ENCODE measurements around the gene AICDA. TPM values are rescaled to one million over a fixed set of nuclear protein-coding genes. Genes with fewer than 3 reads are reported as not detected.
"Not testable (repeated sequence)": the region's sequence is repeated elsewhere in the genome, so short reads cannot be mapped to it uniquely, and the experiment has no call there.

The AICDA gene
- total RNA-seq, 1 donor from 2014 or later: 0.10 TPM

GRCh38 chr12:8615206-8615605 lies 2.5 kb upstream of the AICDA start:
- Mint-ChIP-seq H3K27me3 (ENCODE audit: unreplicated experiment) (peaks cover 3% of the 10 kb centered on the region), H3K27ac (ENCODE audit: unreplicated experiment) (no peak overlapping the region), H3K4me1 (ENCODE audit: unreplicated experiment) (peaks cover 9% of the 10 kb centered on the region), H3K9me3 (ENCODE audit: unreplicated experiment) (no peaks in the 10 kb centered on the region), H3K4me3 (ENCODE audit: unreplicated experiment) (no peak overlapping the region), H3K36me3 (ENCODE audit: low read depth, unreplicated experiment) (no peaks in the 10 kb centered on the region)
- TF ChIP-seq CTCF (IDR thresholded peaks at IDR 0.05; ENCODE audit: unreplicated experiment): no peak
- no peak for DNase-seq (ENCODE audit: low spot score)

GRCh38 chr12:8613881-8614280 lies 1.2 kb upstream of the AICDA start:
- not testable (repeated sequence) for H3K9me3 Mint-ChIP-seq (ENCODE audit: unreplicated experiment); H3K4me1 Mint-ChIP-seq (ENCODE audit: unreplicated experiment); H3K4me3 Mint-ChIP-seq (ENCODE audit: unreplicated experiment); H3K27me3 Mint-ChIP-seq (ENCODE audit: unreplicated experiment); H3K36me3 Mint-ChIP-seq (ENCODE audit: low read depth, unreplicated experiment); DNase-seq (ENCODE audit: low spot score); H3K27ac Mint-ChIP-seq (ENCODE audit: unreplicated experiment)

GRCh38 chr12:8609061-8609570 lies 3.5 kb downstream of the AICDA start:
- Mint-ChIP-seq H3K9me3 (ENCODE audit: unreplicated experiment) (no peaks in the 10 kb centered on the region), H3K4me3 (ENCODE audit: unreplicated experiment) (no peak overlapping the region), H3K27ac (ENCODE audit: unreplicated experiment) (no peak overlapping the region), H3K27me3 (ENCODE audit: unreplicated experiment) (peaks cover 7% of the 10 kb centered on the region), H3K4me1 (ENCODE audit: unreplicated experiment) (peaks cover 14% of the 10 kb centered on the region), H3K36me3 (ENCODE audit: low read depth, unreplicated experiment) (no peaks in the 10 kb centered on the region)
- peak; percentile 71 for TF ChIP-seq CTCF (IDR thresholded peaks at IDR 0.05; ENCODE audit: unreplicated experiment)
- peak; percentile 35 for DNase-seq (ENCODE audit: low spot score)

- H3K9me3 Mint-ChIP-seq (ENCODE audit: unreplicated experiment): no peaks in the 10 kb centered on the region
- TF ChIP-seq CTCF (IDR thresholded peaks at IDR 0.05; ENCODE audit: unreplicated experiment): no peak
- H3K27ac Mint-ChIP-seq (ENCODE audit: unreplicated experiment): no peak overlapping the region
- DNase-seq (ENCODE audit: low spot score): no peak
- peaks cover 15% of the 10 kb centered on the region for H3K4me1 Mint-ChIP-seq (ENCODE audit: unreplicated experiment)
- H3K4me3 Mint-ChIP-seq (ENCODE audit: unreplicated experiment): no peak overlapping the region
- H3K36me3 Mint-ChIP-seq (ENCODE audit: low read depth, unreplicated experiment): no peaks in the 10 kb centered on the region
- peaks cover 7% of the 10 kb centered on the region for H3K27me3 Mint-ChIP-seq (ENCODE audit: unreplicated experiment)
These were observed 5.8 kb downstream of the AICDA start for GRCh38 chr12:8606890-8607289.

- H3K4me1 Mint-ChIP-seq (ENCODE audit: unreplicated experiment): peaks cover 6% of the 10 kb centered on the region
- H3K27me3 Mint-ChIP-seq (ENCODE audit: unreplicated experiment): peaks cover 5% of the 10 kb centered on the region
- H3K36me3 Mint-ChIP-seq (ENCODE audit: low read depth, unreplicated experiment): no peaks in the 10 kb centered on the region
- H3K27ac Mint-ChIP-seq (ENCODE audit: unreplicated experiment): no peak overlapping the region
- no peak for TF ChIP-seq CTCF (IDR thresholded peaks at IDR 0.05; ENCODE audit: unreplicated experiment)
- H3K9me3 Mint-ChIP-seq (ENCODE audit: unreplicated experiment): no peaks in the 10 kb centered on the region
- no peak for DNase-seq (ENCODE audit: low spot score)
- H3K4me3 Mint-ChIP-seq (ENCODE audit: unreplicated experiment): no peak overlapping the region
These were observed 7.6 kb downstream of the AICDA start for GRCh38 chr12:8605057-8605456.
